ENCODE data around the gene DMGDH. TPM values are rescaled to one million over a fixed set of nuclear protein-coding genes. Genes with fewer than 3 reads are reported as not detected.

DMGDH gene
- total and polyA plus RNA-seq, 12 donors: 2.8 to 14.5 (median 8.3) TPM

DNA sequence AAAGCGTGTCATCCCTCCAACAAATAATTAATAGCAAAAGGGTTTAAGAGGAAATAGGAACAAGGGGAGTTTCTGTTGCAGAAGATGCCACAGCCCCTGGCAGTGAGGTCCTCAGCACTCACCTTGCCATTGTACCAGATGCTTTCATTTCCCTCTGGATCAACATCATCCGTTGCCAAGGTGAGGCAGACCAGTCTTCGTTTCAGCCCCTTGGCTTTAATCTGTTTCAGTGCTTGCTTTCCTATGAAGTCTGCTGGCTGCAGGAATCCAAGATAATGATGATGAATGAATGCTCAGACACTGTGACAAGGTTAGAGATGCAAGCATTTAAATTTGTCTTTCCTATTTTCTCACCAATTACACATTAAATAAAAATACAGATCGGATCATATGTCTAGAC, 64.3 kb downstream of the DMGDH start:
- TF ChIP-seq POLR2A (IDR thresholded peaks at IDR 0.05): no peak
- TF ChIP-seq, protein P1, sequence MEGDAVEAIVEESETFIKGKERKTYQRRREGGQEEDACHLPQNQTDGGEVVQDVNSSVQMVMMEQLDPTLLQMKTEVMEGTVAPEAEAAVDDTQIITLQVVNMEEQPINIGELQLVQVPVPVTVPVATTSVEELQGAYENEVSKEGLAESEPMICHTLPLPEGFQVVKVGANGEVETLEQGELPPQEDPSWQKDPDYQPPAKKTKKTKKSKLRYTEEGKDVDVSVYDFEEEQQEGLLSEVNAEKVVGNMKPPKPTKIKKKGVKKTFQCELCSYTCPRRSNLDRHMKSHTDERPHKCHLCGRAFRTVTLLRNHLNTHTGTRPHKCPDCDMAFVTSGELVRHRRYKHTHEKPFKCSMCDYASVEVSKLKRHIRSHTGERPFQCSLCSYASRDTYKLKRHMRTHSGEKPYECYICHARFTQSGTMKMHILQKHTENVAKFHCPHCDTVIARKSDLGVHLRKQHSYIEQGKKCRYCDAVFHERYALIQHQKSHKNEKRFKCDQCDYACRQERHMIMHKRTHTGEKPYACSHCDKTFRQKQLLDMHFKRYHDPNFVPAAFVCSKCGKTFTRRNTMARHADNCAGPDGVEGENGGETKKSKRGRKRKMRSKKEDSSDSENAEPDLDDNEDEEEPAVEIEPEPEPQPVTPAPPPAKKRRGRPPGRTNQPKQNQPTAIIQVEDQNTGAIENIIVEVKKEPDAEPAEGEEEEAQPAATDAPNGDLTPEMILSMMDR (IDR thresholded peaks at IDR 0.05): no peak
- H3K36me3 ChIP-seq (replicated peaks in 1 of 2): no peaks in the 10 kb centered on the region
- H3K9me3 ChIP-seq (replicated peaks in 1 of 3): no peaks in the 10 kb centered on the region
- WGBS, 4 donors: 66 to 70% (median 69%) methylated on average over 4 of the region's 4 CpGs
- peaks cover 0 to 14% of the 10 kb centered on the region in 2 donors for H3K4me1 ChIP-seq (replicated peaks in 1 of 2)
- H3K27me3 ChIP-seq: no peaks in the 10 kb centered on the region
- H3K27ac ChIP-seq: no peak overlapping the region
- intact Hi-C loops (cut with DNase I): no loop called here
- DNase-seq: no peak
- no peak overlapping the region for H3K4me3 ChIP-seq

DNA sequence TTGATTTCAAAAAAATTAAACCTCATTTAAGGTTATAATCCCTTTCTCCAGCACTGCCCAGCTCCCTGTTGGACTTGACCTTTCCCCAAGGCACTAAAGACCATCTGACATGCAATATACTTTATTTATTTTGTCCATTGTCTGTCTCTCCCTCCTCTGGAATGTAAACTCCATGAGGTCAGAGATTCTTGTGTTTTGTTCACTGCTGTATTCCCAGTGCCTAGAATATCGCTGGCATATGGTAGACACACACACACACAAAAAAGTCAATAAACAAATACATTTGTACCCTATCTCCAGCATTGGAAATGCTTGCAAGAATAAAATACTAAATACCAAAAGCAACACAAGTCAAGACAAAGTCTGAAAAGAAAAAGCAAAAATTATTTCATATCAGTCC, 67.1 kb downstream of the DMGDH start:
- H3K36me3 ChIP-seq (replicated peaks in 1 of 2): no peaks in the 10 kb centered on the region
- H3K27ac ChIP-seq: peak overlapping the region in 1 of 5 donors; percentile 66
- peaks cover 0 to 14% of the 10 kb centered on the region in 2 donors for H3K4me1 ChIP-seq (replicated peaks in 1 of 2)
- WGBS, 4 donors: 71 to 83% (median 76%) methylated on average over 1 of the region's 1 CpG
- no peak for DNase-seq
- intact Hi-C loops (cut with DNase I): no loop called here
- no peaks in the 10 kb centered on the region for H3K9me3 ChIP-seq (replicated peaks in 1 of 3)
- TF ChIP-seq, protein P1 (IDR thresholded peaks at IDR 0.05): no peak
- no peak for TF ChIP-seq POLR2A (IDR thresholded peaks at IDR 0.05)
- H3K4me3 ChIP-seq: no peak overlapping the region
- H3K27me3 ChIP-seq: no peaks in the 10 kb centered on the region

DNA sequence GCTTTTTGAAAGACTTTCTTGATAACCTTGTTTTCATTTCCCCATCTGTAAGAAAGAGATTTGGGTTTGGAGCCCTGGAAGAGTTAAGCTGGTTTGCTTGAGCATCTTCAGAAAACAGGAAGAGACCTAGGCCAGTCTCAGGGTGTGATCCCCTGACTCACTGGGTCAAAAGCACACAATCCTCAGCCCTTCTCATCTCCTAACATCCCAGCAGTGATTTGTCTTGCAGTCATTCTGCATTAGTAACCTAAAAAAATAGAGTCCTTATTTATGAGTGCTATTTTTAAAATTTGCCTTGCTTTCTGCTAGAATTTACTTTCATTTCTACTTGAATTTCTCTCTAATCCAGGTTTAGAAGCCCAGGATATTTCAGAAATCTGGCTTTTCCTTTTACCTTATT, 68.0 kb downstream of the DMGDH start:
- intact Hi-C loops (cut with DNase I): no loop called here
- Histone ChIP-seq H3K4me1 (replicated peaks in 1 of 2) (peaks cover 0 to 14% of the 10 kb centered on the region in 2 donors), H3K4me3 (no peak overlapping the region), H3K9me3 (replicated peaks in 1 of 3) (no peaks in the 10 kb centered on the region), H3K27ac (peak overlapping the region in 2 of 5 donors; percentile 1 to 66), H3K27me3 (no peaks in the 10 kb centered on the region), H3K36me3 (replicated peaks in 1 of 2) (no peaks in the 10 kb centered on the region)
- DNase-seq: no peak
- TF ChIP-seq, protein P1 (IDR thresholded peaks at IDR 0.05): no peak
- no peak for TF ChIP-seq POLR2A (IDR thresholded peaks at IDR 0.05)

DNA sequence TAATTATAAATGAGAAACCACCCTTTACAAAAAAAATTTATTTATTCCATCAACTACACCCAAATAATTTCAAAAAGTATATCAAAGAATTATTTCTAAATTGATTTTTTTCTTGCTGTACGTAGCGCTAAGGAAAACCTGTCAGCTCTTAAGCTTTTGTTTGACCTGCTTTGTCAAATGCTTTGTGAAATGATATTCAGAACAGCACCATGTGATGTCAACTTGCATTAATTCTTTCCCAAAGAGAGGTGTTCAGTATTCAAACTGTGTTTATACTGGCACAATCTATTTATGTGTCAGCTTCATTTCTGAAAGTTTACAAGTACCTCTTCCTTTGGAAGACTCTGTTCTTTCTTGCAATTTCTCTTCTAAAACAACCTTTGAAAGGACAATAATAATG, 72.4 kb downstream of the DMGDH start:
- H3K4me3 ChIP-seq: no peak overlapping the region
- peaks cover 0 to 10% of the 10 kb centered on the region in 2 donors for H3K4me1 ChIP-seq (replicated peaks in 1 of 2)
- H3K36me3 ChIP-seq (replicated peaks in 1 of 2): no peaks in the 10 kb centered on the region
- no peaks in the 10 kb centered on the region for H3K9me3 ChIP-seq (replicated peaks in 1 of 3)
- H3K27me3 ChIP-seq: no peaks in the 10 kb centered on the region
- H3K27ac ChIP-seq: no peak overlapping the region
- intact Hi-C loops (cut with DNase I): no loop called here
- 90 to 94% (median 91%) methylated on average over 2 of the region's 2 CpGs for WGBS, 4 donors
- TF ChIP-seq, protein P1 (IDR thresholded peaks at IDR 0.05): no peak
- TF ChIP-seq POLR2A (IDR thresholded peaks at IDR 0.05): no peak
- no peak for DNase-seq
